A549 (cell line): ENCODE data around the gene KCNQ2. TPM values are rescaled to one million over a fixed set of nuclear protein-coding genes. Genes with fewer than 3 reads are reported as not detected.

Experiments
- ATAC-seq, 2 experiments: fragments of 200-7000 bp in 1 of 2; fragments of >200 bp in 1 of 2; cut with Nextera tagmentation in 1 of 2; cut with Tn5 transposase in 1 of 2; 3 replicates each; pipeline versions ENCODE4 v1.8.0 to v1.9.1; 2018 to 2020; ENCODE audit warnings: mild to moderate bottlenecking in 1 of 2, moderate library complexity in 1 of 2
- CTCF ChIA-PET: fragments of 300-600 bp; sonication (Branson Sonifier 250); formaldehyde crosslinking; extraction: SDS; loops from one replicate; lab custom pipeline; 2021; ENCODE audit warnings: antibody characterized with exemption, inconsistent platforms; lab: Yijun Ruan, JAX
- POLR2A ChIA-PET: fragments of 350-600 bp; formaldehyde crosslinking; extraction: SDS; loops from one replicate; lab custom pipeline; 2021; ENCODE audit warnings: antibody characterized with exemption, inconsistent platforms; lab: Yijun Ruan, JAX
- DNase-seq, 2 experiments: peaks; one replicate each; pipeline versions ENCODE4 v3.0.0 to v3.0.0-alpha.2; 2011 to 2016; ENCODE audit warnings: low read depth in 1 of 2, low spot score in 1 of 2
- FAIRE-seq: peaks from 2 replicates; lab custom pipeline; 2011; peaks lifted over from hg19 to GRCh38; lab: Jason Lieb, UNC
- H3K27ac ChIP-seq, 2 experiments: fragments of >200 bp; sonication (Bioruptor Twin); formaldehyde crosslinking; 3 replicates each; pipeline ENCODE4 v1.5.1; 2016 to 2017
- H3K4me1 ChIP-seq: fragments of >200 bp; sonication (Bioruptor Twin); formaldehyde crosslinking; 3 replicates; pipeline ENCODE4 v1.6.1; 2016
- H3K4me2 ChIP-seq: fragments of >200 bp; sonication (Bioruptor Twin); formaldehyde crosslinking; 3 replicates; pipeline ENCODE4 v1.6.1; 2016
- H3K4me3 ChIP-seq: fragments of >200 bp; sonication (Bioruptor Twin); formaldehyde crosslinking; 3 replicates; pipeline ENCODE4 v1.5.1; 2016
- H3K9me3 ChIP-seq: fragments of >200 bp; sonication (Bioruptor Twin); formaldehyde crosslinking; 3 replicates; pipeline ENCODE4 v1.6.1; 2016
- BHLHE40 ChIP-seq: IDR thresholded peaks from 2 replicates; pipeline ENCODE4 v1.6.1; 2012; ENCODE audit warnings: low read depth, low read length, inconsistent platforms
- CHD2 ChIP-seq: fragments of 150-350 bp; IDR thresholded peaks from 2 replicates; pipeline ENCODE4 v1.6.1; 2014; ENCODE audit warnings: low read length; ENCODE audit not compliant: partially characterized antibody
- CHD4 ChIP-seq: fragments of 200-600 bp; sonication (generic); IDR thresholded peaks from 2 replicates; pipeline ENCODE4 v1.6.1; 2016; ENCODE audit warnings: antibody characterized with exemption, mild to moderate bottlenecking, borderline replicate concordance
- EHF ChIP-seq: fragments of 250-450 bp; sonication (Bioruptor Pico); IDR thresholded peaks from 2 replicates; pipeline ENCODE4 v1.5.0; 2020; ENCODE audit warnings: mild to moderate bottlenecking
- EHMT2 ChIP-seq: fragments of 200-600 bp; sonication (generic); IDR thresholded peaks from 2 replicates; pipeline ENCODE4 v1.6.1; 2016; ENCODE audit warnings: antibody characterized with exemption, low read depth, mild to moderate bottlenecking, moderate library complexity
- ESRRA ChIP-seq: fragments of 150-350 bp; IDR thresholded peaks from 2 replicates; pipeline ENCODE4 v1.6.1; 2014; ENCODE audit warnings: mild to moderate bottlenecking, low read length, borderline replicate concordance
- FOSB ChIP-seq: fragments of 250-450 bp; sonication (Bioruptor Pico); IDR thresholded peaks from 2 replicates; pipeline ENCODE4 v1.5.0; 2020; ENCODE audit warnings: mild to moderate bottlenecking, moderate library complexity
- FOSL2 ChIP-seq, 2 experiments: fragments of 450-650 bp in 1 of 2; fragments of >200 bp in 1 of 2; sonication (Bioruptor Twin) in 1 of 2; formaldehyde crosslinking; IDR thresholded peaks; 2 replicates each; pipeline versions ENCODE4 v1.5.0 to v1.6.1; 2016 to 2020; ENCODE audit warnings: mild to moderate bottlenecking in 1 of 2, moderate library complexity in 1 of 2
- HEYL ChIP-seq: fragments of 250-450 bp; sonication (Bioruptor Pico); IDR thresholded peaks from 2 replicates; pipeline ENCODE4 v1.8.0; 2021; ENCODE audit warnings: mild to moderate bottlenecking, moderate library complexity
- HOXA7 ChIP-seq: fragments of 250-450 bp; sonication (Bioruptor Pico); IDR thresholded peaks from 2 replicates; pipeline ENCODE4 v1.5.0; 2020; ENCODE audit warnings: mild to moderate bottlenecking, moderate library complexity
- HOXB5 ChIP-seq: fragments of 250-450 bp; sonication (Bioruptor Pico); IDR thresholded peaks from 2 replicates; pipeline ENCODE4 v1.5.0; 2020; ENCODE audit warnings: mild to moderate bottlenecking, moderate library complexity
- KDM1A ChIP-seq: fragments of 200-600 bp; sonication (generic); IDR thresholded peaks from 2 replicates; pipeline ENCODE4 v1.6.1; 2016; ENCODE audit warnings: low read depth, mild to moderate bottlenecking
- NPAS2 ChIP-seq: fragments of 250-450 bp; sonication (Bioruptor Pico); IDR thresholded peaks from 2 replicates; pipeline ENCODE4 v1.8.0; 2022; ENCODE audit warnings: mild to moderate bottlenecking, moderate library complexity, borderline replicate concordance
- RARB ChIP-seq: fragments of 250-450 bp; sonication (Bioruptor Pico); IDR thresholded peaks from 2 replicates; pipeline ENCODE4 v1.8.0; 2021; ENCODE audit warnings: mild to moderate bottlenecking, moderate library complexity
- RNF2 ChIP-seq: fragments of 200-600 bp; sonication (generic); IDR thresholded peaks from 2 replicates; pipeline ENCODE4 v1.6.1; 2016; ENCODE audit warnings: low read depth, mild to moderate bottlenecking, antibody characterized with exemption, moderate library complexity, borderline replicate concordance
- SMC3 ChIP-seq: fragments of >200 bp; sonication (Bioruptor Twin); formaldehyde crosslinking; IDR thresholded peaks from 3 replicates; pipeline ENCODE4 v1.6.1; 2018; ENCODE audit warnings: inconsistent platforms
- SREBF2 ChIP-seq: fragments of 450-650 bp; IDR thresholded peaks from 2 replicates; pipeline ENCODE4 v1.6.1; 2014; ENCODE audit warnings: mild to moderate bottlenecking, moderate library complexity
- TFCP2L1 ChIP-seq: fragments of 250-450 bp; sonication (Bioruptor Pico); IDR thresholded peaks from 2 replicates; pipeline ENCODE4 v1.5.0; 2021; ENCODE audit warnings: mild to moderate bottlenecking
- WGBS: methylation state at CpG from one replicate; pipeline ENCODE4 v1.1.6; 2017; ENCODE audit errors: missing lambda C conversion rate; 5-methylcytosine and 5-hydroxymethylcytosine counted together
- polyA plus RNA-seq, 4 experiments: library from polyadenylated mRNA; depleted of rRNA in 3 of 4; stranded (reverse); fragments of >200 nt; fragmentation: RNase III in 1 of 4; extraction: RNeasy Plus Mini Kit Qiagen cat#74134 plus additional on column Dnase treatment in 1 of 4; gene quantifications; 2 replicates in 3 of 4; 3 replicates in 1 of 4; pipeline ENCODE4 v1.2.3, GENCODE V29; 2011 to 2017
- TF ChIP-seq, protein P1 (sequence below): fragments of 250-450 bp; sonication (Bioruptor Pico); IDR thresholded peaks from 2 replicates; pipeline ENCODE4 v1.5.0; 2021; ENCODE audit warnings: mild to moderate bottlenecking, moderate library complexity, borderline replicate concordance
- TF ChIP-seq, protein P2 (sequence below): fragments of 150-350 bp; IDR thresholded peaks from 2 replicates; pipeline ENCODE4 v1.6.1; 2014; ENCODE audit warnings: low read depth, mild to moderate bottlenecking, low read length
- TF ChIP-seq, protein P3 (sequence below): fragments of 250-450 bp; sonication (Bioruptor Pico); IDR thresholded peaks from 2 replicates; pipeline ENCODE4 v1.5.0; 2020; ENCODE audit warnings: low read depth, mild to moderate bottlenecking, moderate library complexity
- TF ChIP-seq, protein P4 (sequence below): fragments of >200 bp; sonication (Bioruptor Twin); formaldehyde crosslinking; IDR thresholded peaks from 3 replicates; pipeline ENCODE4 v1.6.1; 2016
- TF ChIP-seq, protein P5 (sequence below): IDR thresholded peaks from 2 replicates; pipeline ENCODE4 v1.6.1; 2012; ENCODE audit warnings: low read depth, borderline replicate concordance

The KCNQ2 gene
- polyA plus RNA-seq, 2 of the 4 experiments (the other 2 are of a cell fraction) = 0.14 to 0.36 TPM

DNA sequence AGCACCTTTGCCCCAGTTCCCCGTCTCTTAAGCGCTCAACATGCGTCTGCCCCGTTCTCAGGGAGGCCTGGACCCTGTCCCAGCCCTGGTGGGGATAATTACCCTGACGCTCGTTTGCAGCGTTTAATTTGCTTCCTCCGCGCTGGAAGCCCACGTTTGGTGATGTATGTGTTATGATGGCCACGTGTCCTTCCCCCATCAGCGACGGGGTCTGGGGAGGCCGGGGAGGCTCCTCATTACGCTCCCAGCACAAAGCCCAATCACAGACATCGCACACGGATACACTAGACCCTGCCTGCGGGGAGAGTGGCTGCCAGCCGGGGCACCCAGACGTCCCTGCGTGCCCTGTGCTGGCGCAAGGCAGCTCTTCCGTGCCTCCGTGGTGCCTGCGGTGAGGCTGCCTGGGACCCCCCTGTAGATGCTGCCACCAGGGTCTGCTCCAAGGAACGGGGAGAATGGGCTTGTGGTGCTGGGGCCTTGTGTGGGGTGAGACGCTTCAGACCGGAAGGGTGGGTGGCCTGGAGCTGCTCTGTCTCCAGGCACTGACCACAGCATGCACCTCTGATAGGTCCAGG lies 101.1 kb downstream of the KCNQ2 start:
- CTCF ChIA-PET = interaction anchor here (0.7 to 5.5 kb wide), 4 partner anchors 11 to 713 kb away, joined by 3 to 30 read pairs (median 8); no protein-coding TSS in a partner anchor
- no peak for FAIRE-seq
- Histone ChIP-seq H3K4me1 (no peaks in the 10 kb centered on the region), H3K9me3 (no peaks in the 10 kb centered on the region), H3K27ac (no peak overlapping the region), H3K4me2 (no peak overlapping the region), H3K4me3 (no peak overlapping the region)
- WGBS = 52% methylated on average over 22 of the region's 28 CpGs
- TF ChIP-seq HEYL (no peak), EHF (CRISPR knock-in tag) (no peak), CHD4 (no peak), ESRRA (no peak), CHD2 (no peak), RARB (CRISPR knock-in tag) (no peak), BHLHE40 (no peak), SMC3 (no peak)
- POLR2A ChIA-PET = no interaction called here
- no peak for ATAC-seq
- DNase-seq = no peak

DNA sequence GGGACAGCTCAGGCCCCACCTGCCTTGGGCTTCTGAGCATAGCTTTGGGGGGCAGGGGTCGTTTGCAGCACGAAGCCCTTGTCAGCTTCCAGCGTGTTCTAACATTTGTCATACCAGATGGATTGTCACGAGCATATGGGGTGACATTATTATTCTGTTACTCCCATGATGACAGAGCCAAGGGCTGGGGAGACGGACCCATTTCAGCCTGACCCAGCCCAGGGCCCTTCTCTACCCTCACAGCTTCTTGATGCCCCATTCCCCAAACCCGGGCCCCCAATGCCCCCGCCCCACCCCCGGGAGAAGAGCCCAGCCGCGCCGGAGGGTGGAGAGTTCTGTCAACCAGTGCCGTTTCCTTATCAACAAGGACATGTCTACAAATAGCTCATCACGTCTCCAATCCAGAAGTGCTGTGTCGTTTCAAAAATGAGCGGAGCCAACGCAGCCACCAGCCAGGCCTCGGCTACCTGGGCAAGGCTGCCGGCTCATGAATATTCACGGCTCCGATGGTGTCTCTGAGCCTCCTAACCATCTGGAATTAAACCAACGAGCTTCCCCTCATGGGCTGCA lies 101.8 kb downstream of the KCNQ2 start:
- DNase-seq (no peak), FAIRE-seq (no peak), ATAC-seq (no peak)
- Histone ChIP-seq H3K27ac (no peak overlapping the region), H3K4me2 (no peak overlapping the region), H3K4me3 (no peak overlapping the region), H3K4me1 (no peaks in the 10 kb centered on the region), H3K9me3 (no peaks in the 10 kb centered on the region)
- 48% methylated on average over 21 of the region's 21 CpGs for WGBS
- TF ChIP-seq, protein P1, sequence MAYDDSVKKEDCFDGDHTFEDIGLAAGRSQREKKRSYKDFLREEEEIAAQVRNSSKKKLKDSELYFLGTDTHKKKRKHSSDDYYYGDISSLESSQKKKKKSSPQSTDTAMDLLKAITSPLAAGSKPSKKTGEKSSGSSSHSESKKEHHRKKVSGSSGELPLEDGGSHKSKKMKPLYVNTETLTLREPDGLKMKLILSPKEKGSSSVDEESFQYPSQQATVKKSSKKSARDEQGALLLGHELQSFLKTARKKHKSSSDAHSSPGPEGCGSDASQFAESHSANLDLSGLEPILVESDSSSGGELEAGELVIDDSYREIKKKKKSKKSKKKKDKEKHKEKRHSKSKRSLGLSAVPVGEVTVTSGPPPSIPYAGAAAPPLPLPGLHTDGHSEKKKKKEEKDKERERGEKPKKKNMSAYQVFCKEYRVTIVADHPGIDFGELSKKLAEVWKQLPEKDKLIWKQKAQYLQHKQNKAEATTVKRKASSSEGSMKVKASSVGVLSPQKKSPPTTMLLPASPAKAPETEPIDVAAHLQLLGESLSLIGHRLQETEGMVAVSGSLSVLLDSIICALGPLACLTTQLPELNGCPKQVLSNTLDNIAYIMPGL = no peak
- TF ChIP-seq TFCP2L1 (no peak), BHLHE40 (no peak), EHF (CRISPR knock-in tag) (no peak), FOSB (CRISPR knock-in tag) (no peak), RARB (CRISPR knock-in tag) (no peak), HOXA7 (CRISPR knock-in tag) (no peak), RNF2 (no peak), HOXB5 (CRISPR knock-in tag) (no peak), SREBF2 (no peak), EHMT2 (no peak), KDM1A (no peak), NPAS2 (CRISPR knock-in tag) (no peak), FOSL2 (IDR thresholded peaks at IDR 0.05) (no peak), FOSL2 (CRISPR knock-in tag; IDR thresholded peaks at IDR 0.05) (no peak), ESRRA (no peak)
- TF ChIP-seq, protein P2, sequence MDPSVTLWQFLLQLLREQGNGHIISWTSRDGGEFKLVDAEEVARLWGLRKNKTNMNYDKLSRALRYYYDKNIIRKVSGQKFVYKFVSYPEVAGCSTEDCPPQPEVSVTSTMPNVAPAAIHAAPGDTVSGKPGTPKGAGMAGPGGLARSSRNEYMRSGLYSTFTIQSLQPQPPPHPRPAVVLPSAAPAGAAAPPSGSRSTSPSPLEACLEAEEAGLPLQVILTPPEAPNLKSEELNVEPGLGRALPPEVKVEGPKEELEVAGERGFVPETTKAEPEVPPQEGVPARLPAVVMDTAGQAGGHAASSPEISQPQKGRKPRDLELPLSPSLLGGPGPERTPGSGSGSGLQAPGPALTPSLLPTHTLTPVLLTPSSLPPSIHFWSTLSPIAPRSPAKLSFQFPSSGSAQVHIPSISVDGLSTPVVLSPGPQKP = no peak
- TF ChIP-seq, protein P3, sequence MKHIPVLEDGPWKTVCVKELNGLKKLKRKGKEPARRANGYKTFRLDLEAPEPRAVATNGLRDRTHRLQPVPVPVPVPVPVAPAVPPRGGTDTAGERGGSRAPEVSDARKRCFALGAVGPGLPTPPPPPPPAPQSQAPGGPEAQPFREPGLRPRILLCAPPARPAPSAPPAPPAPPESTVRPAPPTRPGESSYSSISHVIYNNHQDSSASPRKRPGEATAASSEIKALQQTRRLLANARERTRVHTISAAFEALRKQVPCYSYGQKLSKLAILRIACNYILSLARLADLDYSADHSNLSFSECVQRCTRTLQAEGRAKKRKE (CRISPR knock-in tag) = no peak
- TF ChIP-seq, protein P4, sequence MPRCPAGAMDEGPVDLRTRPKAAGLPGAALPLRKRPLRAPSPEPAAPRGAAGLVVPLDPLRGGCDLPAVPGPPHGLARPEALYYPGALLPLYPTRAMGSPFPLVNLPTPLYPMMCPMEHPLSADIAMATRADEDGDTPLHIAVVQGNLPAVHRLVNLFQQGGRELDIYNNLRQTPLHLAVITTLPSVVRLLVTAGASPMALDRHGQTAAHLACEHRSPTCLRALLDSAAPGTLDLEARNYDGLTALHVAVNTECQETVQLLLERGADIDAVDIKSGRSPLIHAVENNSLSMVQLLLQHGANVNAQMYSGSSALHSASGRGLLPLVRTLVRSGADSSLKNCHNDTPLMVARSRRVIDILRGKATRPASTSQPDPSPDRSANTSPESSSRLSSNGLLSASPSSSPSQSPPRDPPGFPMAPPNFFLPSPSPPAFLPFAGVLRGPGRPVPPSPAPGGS = no peak
- TF ChIP-seq, protein P5, sequence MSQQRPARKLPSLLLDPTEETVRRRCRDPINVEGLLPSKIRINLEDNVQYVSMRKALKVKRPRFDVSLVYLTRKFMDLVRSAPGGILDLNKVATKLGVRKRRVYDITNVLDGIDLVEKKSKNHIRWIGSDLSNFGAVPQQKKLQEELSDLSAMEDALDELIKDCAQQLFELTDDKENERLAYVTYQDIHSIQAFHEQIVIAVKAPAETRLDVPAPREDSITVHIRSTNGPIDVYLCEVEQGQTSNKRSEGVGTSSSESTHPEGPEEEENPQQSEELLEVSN = no peak
- POLR2A ChIA-PET = no interaction called here
- CTCF ChIA-PET = interaction anchor here (0.7 to 5.5 kb wide), 4 partner anchors 11 to 713 kb away, joined by 3 to 30 read pairs (median 3); no protein-coding TSS in a partner anchor
